PC-9 (cell line): ENCODE results near the gene IL21.
"Not testable (repeated sequence)": the region's sequence is repeated elsewhere in the genome, so short reads cannot be mapped to it uniquely, and the experiment has no call there.

ENCODE experiments used
- CTCF ChIP-seq: fragments of 200-600 bp; sonication (generic); conservative IDR thresholded peaks from 2 replicates; pipeline ENCODE4 v1.6.1; 2017; ENCODE audit warnings: mixed run types, antibody characterized with exemption, mild to moderate bottlenecking, moderate library complexity
- EZH2 ChIP-seq: fragments of 200-600 bp; sonication (generic); IDR thresholded peaks from 2 replicates; pipeline ENCODE4 v1.8.0; 2017; ENCODE audit warnings: antibody characterized with exemption, low read depth

GRCh38 chr4:122656583-122656982 lies 35.7 kb upstream of the IL21 start:
- TF ChIP-seq EZH2, CTCF: not testable (repeated sequence)
